ENCODE data around the gene LLGL2.

Gene LLGL2

DNA sequence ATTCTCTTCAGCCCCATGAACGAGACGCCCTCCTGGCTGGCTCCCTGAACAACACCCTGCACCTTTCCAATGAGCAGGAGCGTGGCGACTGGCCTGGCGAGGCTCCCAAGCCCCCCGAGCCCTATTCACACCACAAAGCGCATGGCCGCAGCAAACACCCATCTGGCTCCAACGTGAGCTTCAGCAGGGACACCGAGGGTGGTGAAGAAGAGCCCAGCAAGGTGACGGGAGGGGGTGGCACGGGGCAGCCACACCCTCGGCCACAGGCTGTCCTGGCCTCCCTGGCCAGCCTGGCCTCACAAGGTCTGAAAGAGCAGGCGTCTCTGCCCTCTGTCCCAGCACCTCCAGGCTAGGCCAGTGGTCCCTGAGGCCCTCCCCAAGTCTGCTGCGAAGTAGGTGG lies 33.8 kb upstream of the LLGL2 start:
- H3K9me3 ChIP-seq (ENCODE audit: control insufficient read depth in 2 of 2, low read length in 2 of 2) = no peaks in the 10 kb centered on the region
- peaks cover 16 to 19% of the 10 kb centered on the region in 2 donors for H3K4me1 ChIP-seq (ENCODE audit: control insufficient read depth in 2 of 2, insufficient read depth in 2 of 2, low read length in 2 of 2)
- H3K27ac ChIP-seq (ENCODE audit: low read depth in 2 of 2, low read length in 2 of 2) = no peak overlapping the region
- H3K9ac ChIP-seq (ENCODE audit: low read depth in 1 of 2, low read length in 2 of 2) = no peak overlapping the region
- H3K36me3 ChIP-seq (ENCODE audit: control insufficient read depth in 2 of 2, insufficient read depth in 2 of 2, low read length in 2 of 2) = peaks cover 46 to 48% of the 10 kb centered on the region in 2 donors
- no peaks in the 10 kb centered on the region for H3K27me3 ChIP-seq (ENCODE audit: control insufficient read depth in 2 of 2, insufficient read depth in 2 of 2, low read length in 2 of 2)
- no peak overlapping the region for H3K4me3 ChIP-seq (ENCODE audit: low read length in 2 of 2)

DNA sequence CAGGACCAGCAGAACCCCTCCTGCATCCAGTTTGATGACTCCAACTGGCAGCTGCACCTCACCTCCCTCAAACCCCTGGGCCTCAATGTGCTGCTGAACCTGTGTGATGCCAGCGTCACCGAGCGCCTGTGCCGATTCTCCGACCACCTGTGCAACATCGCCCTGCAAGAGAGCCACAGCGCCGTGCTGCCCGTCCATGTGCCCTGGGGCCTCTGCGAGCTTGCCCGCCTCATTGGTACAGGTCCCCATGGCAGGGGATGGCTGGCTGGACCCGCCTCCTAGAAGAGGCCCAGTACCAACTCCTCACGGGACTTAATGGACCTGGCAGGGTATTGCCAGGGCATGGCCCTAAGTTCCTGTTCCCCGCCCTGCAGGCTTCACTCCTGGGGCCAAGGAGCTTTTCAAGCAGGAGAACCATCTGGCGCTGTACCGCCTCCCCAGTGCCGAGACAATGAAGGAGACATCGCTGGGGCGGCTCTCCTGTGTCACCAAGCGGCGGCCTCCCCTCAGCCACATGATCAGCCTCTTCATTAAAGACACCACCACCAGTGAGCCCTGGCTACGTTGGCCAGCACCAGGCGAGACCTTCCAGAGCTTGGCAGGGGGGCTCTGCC lies 32.8 kb upstream of the LLGL2 start:
- Histone ChIP-seq H3K27me3 (ENCODE audit: control insufficient read depth in 2 of 2, insufficient read depth in 2 of 2, low read length in 2 of 2) (no peaks in the 10 kb centered on the region), H3K27ac (ENCODE audit: low read depth in 2 of 2, low read length in 2 of 2) (no peak overlapping the region), H3K4me1 (ENCODE audit: control insufficient read depth in 2 of 2, insufficient read depth in 2 of 2, low read length in 2 of 2) (peaks cover 10 to 16% of the 10 kb centered on the region in 2 donors), H3K36me3 (ENCODE audit: control insufficient read depth in 2 of 2, insufficient read depth in 2 of 2, low read length in 2 of 2) (peaks cover 49 to 51% of the 10 kb centered on the region in 2 donors), H3K9me3 (ENCODE audit: control insufficient read depth in 2 of 2, low read length in 2 of 2) (no peaks in the 10 kb centered on the region), H3K4me3 (ENCODE audit: low read length in 2 of 2) (no peak overlapping the region), H3K9ac (ENCODE audit: low read depth in 1 of 2, low read length in 2 of 2) (no peak overlapping the region)

DNA sequence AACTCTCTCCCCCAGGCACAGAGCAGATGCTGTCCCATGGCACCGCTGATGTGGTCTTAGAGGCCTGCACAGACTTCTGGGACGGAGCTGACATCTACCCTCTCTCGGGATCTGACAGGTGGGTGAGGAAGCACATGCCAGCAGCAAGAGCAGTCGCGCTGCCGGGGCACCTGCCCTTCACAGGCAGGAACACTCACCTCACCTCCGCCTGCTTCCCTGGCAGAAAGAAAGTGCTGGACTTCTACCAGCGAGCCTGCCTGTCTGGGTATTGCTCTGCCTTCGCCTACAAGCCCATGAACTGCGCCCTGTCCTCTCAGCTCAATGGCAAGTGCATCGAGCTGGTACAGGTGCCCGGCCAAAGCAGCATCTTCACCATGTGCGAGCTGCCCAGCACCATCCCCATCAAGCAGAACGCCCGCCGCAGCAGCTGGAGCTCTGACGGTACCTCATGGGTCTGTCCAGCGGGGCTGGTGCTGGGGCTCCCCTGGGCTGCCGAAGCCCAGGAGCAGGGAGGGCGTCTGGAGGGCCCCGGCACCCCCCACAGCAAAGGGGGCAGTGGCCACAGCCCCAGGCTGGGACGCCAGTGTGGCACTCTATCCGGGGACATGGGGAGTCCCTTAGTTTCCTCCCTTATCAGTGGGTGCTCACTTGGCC lies 31.9 kb upstream of the LLGL2 start:
- H3K4me1 ChIP-seq (ENCODE audit: control insufficient read depth in 2 of 2, insufficient read depth in 2 of 2, low read length in 2 of 2) = peaks cover 6 to 16% of the 10 kb centered on the region in 2 donors
- H3K9me3 ChIP-seq (ENCODE audit: control insufficient read depth in 2 of 2, low read length in 2 of 2) = no peaks in the 10 kb centered on the region
- H3K27me3 ChIP-seq (ENCODE audit: control insufficient read depth in 2 of 2, insufficient read depth in 2 of 2, low read length in 2 of 2) = no peaks in the 10 kb centered on the region
- no peak overlapping the region for H3K9ac ChIP-seq (ENCODE audit: low read depth in 1 of 2, low read length in 2 of 2)
- H3K4me3 ChIP-seq (ENCODE audit: low read length in 2 of 2) = no peak overlapping the region
- H3K27ac ChIP-seq (ENCODE audit: low read depth in 2 of 2, low read length in 2 of 2) = no peak overlapping the region
- peaks cover 56 to 57% of the 10 kb centered on the region in 2 donors for H3K36me3 ChIP-seq (ENCODE audit: control insufficient read depth in 2 of 2, insufficient read depth in 2 of 2, low read length in 2 of 2)

DNA sequence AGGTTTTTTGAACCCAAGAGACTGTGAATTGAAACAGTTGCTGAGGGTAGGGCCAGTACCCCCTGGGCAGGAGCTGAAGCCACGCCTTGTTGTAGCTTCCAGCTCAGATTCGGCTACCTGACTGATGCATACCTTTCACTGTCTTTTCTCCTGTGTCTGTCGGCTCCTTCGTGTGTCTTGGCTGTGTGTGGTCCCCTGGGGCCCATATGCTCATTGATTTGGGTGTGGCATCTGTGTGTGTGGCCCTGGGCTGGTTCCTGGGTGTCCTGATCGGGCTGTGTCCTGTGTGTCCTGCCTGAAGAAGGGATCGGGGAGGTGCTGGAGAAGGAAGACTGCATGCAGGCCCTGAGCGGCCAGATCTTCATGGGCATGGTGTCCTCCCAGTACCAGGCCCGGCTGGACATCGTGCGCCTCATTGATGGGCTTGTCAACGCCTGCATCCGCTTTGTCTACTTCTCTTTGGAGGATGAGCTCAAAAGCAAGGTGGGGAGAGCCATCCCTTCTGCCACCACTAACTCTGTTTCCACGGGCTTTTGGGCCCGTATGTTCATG lies 31.1 kb upstream of the LLGL2 start:
- no peak overlapping the region for H3K27ac ChIP-seq (ENCODE audit: low read depth in 2 of 2, low read length in 2 of 2)
- no peak overlapping the region for H3K9ac ChIP-seq (ENCODE audit: low read depth in 1 of 2, low read length in 2 of 2)

DNA sequence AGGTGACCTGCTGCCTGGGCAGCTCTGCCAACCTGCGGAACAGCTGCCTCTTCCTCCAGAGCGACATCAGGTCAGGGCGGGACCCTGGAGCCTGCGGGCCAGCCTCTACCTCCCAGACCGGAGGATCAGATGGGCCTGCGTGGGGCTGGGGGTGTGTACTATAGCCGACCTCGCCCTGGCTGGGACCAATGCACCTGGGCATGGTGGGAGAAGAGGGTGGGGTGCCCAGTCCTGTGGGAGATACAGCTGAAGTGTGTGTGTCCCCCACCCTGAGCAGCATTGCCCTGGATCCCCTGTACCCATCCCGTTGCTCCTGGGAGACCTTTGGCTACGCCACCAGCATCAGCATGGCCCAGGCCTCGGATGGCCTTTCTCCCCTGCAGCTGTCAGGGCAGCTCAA lies 29.5 kb upstream of the LLGL2 start:
- H3K27me3 ChIP-seq (ENCODE audit: control insufficient read depth in 2 of 2, insufficient read depth in 2 of 2, low read length in 2 of 2) = no peaks in the 10 kb centered on the region
- no peak overlapping the region for H3K9ac ChIP-seq (ENCODE audit: low read depth in 1 of 2, low read length in 2 of 2)
- peaks cover 0 to under 1% of the 10 kb centered on the region in 2 donors for H3K4me1 ChIP-seq (ENCODE audit: control insufficient read depth in 2 of 2, insufficient read depth in 2 of 2, low read length in 2 of 2)

More for the DNA sequence above, 31.1 kb upstream of the LLGL2 start:
- Histone ChIP-seq H3K9me3 (ENCODE audit: control insufficient read depth in 2 of 2, low read length in 2 of 2) (no peaks in the 10 kb centered on the region), H3K36me3 (ENCODE audit: control insufficient read depth in 2 of 2, insufficient read depth in 2 of 2, low read length in 2 of 2) (peaks cover 61 to 62% of the 10 kb centered on the region in 2 donors), H3K4me1 (ENCODE audit: control insufficient read depth in 2 of 2, insufficient read depth in 2 of 2, low read length in 2 of 2) (peaks cover 6 to 15% of the 10 kb centered on the region in 2 donors), H3K4me3 (ENCODE audit: low read length in 2 of 2) (no peak overlapping the region), H3K27me3 (ENCODE audit: control insufficient read depth in 2 of 2, insufficient read depth in 2 of 2, low read length in 2 of 2) (no peaks in the 10 kb centered on the region)

DNA sequence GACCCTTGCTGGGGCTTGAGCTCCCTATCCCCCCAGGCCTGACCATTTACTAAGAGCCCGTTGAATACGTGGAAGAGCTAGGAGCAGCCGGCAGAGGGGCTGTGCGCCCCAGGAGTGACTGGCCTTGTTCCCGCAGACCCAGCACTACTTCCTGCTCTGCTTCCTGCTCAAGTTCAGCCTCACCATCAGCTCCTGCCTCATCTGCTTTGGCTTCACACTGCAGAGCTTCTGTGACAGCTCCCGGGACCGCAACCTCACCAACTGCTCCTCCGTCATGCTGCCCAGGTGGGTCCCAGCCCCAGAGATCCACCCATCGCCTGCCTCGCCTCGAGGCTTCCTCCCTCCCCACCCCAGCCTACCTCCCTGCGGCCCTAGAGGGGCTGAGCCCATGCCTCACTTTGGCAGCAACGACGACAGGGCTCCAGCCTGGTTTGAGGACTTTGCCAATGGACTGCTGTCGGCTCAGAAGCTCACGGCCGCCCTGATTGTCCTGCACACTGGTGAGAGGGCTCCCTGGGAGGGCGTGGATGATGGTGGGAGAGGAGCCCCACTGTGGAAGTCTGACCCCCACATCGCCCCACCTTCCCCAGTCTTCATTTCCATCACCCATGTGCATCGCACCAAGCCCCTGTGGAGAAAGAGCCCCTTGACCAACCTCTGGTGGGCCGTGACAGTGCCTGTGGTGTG lies 27.3 kb upstream of the LLGL2 start:
- Histone ChIP-seq H3K27ac (ENCODE audit: low read depth in 2 of 2, low read length in 2 of 2) (no peak overlapping the region), H3K9ac (ENCODE audit: low read depth in 1 of 2, low read length in 2 of 2) (no peak overlapping the region), H3K9me3 (ENCODE audit: control insufficient read depth in 2 of 2, low read length in 2 of 2) (no peaks in the 10 kb centered on the region), H3K4me1 (ENCODE audit: control insufficient read depth in 2 of 2, insufficient read depth in 2 of 2, low read length in 2 of 2) (no peaks in the 10 kb centered on the region), H3K4me3 (ENCODE audit: low read length in 2 of 2) (no peak overlapping the region), H3K27me3 (ENCODE audit: control insufficient read depth in 2 of 2, insufficient read depth in 2 of 2, low read length in 2 of 2) (no peaks in the 10 kb centered on the region), H3K36me3 (ENCODE audit: control insufficient read depth in 2 of 2, insufficient read depth in 2 of 2, low read length in 2 of 2) (peaks cover 49 to 57% of the 10 kb centered on the region in 2 donors)

More for the DNA sequence above, 29.5 kb upstream of the LLGL2 start:
- Histone ChIP-seq H3K27ac (ENCODE audit: low read depth in 2 of 2, low read length in 2 of 2) (no peak overlapping the region), H3K4me3 (ENCODE audit: low read length in 2 of 2) (no peak overlapping the region), H3K9me3 (ENCODE audit: control insufficient read depth in 2 of 2, low read length in 2 of 2) (no peaks in the 10 kb centered on the region), H3K36me3 (ENCODE audit: control insufficient read depth in 2 of 2, insufficient read depth in 2 of 2, low read length in 2 of 2) (peaks cover 65 to 70% of the 10 kb centered on the region in 2 donors)

DNA sequence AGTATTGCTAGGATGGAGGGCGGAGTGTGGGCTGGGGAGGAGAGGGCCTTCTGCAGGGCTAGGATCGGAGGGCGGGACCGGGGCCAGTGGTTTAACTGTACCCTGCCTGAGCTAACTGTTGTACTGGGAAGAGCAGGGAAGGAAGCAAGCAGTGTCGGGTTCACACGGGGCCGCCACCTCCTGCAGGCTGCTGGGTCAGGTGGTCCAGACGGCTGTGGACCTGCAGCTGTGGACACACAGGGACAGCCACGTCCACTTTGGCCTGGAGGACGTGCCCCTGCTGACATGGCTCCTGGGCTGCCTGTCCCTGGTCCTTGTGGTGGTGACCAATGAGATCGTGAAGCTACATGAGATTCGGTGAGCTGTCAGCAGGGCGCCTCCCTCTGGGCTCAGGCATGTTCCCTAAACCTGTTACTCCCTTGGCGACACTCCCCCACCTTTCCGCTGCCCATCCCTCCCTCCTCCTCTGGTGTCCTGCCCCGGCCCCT lies 26.7 kb upstream of the LLGL2 start:
- H3K27me3 ChIP-seq (ENCODE audit: control insufficient read depth in 2 of 2, insufficient read depth in 2 of 2, low read length in 2 of 2) = no peaks in the 10 kb centered on the region
- no peak overlapping the region for H3K27ac ChIP-seq (ENCODE audit: low read depth in 2 of 2, low read length in 2 of 2)
- peaks cover 45 to 56% of the 10 kb centered on the region in 2 donors for H3K36me3 ChIP-seq (ENCODE audit: control insufficient read depth in 2 of 2, insufficient read depth in 2 of 2, low read length in 2 of 2)
- no peak overlapping the region for H3K4me3 ChIP-seq (ENCODE audit: low read length in 2 of 2)
- H3K4me1 ChIP-seq (ENCODE audit: control insufficient read depth in 2 of 2, insufficient read depth in 2 of 2, low read length in 2 of 2) = no peaks in the 10 kb centered on the region
- no peak overlapping the region for H3K9ac ChIP-seq (ENCODE audit: low read depth in 1 of 2, low read length in 2 of 2)
- no peaks in the 10 kb centered on the region for H3K9me3 ChIP-seq (ENCODE audit: control insufficient read depth in 2 of 2, low read length in 2 of 2)

DNA sequence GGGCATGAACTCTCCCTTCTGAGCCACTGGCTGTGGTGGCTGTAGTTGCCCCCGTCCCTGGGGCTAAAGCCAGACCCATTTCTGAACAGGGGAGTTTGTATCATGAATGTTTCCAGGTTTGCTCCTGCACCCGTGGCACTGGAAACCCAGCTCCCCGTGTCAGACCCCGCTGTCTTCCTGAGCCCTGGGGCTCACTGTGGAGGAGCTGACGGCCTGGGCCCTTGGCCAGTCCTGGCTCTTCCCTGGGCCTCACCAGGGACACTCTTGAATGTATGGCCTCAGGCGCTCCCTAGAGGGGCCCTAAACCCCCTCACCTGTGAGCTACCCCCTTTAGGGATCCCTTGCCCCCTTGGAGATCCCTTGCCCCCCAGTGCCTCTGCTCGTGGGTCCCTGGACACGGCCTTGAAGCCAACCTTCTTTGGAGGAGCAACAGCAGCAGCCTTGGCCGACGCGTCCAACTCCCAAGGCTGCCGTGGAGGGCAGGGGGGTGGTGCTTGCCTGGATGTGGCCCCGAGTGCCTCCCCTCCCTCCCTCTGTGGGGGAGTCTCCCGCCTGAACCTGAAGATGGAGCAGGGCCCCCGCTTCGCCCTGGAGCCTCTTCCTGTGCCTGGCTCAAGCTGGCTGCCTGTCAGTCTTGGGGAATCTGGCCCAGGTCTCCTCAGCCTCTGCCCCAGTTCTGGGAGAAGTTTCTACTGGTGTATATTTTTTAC lies 26.0 kb upstream of the LLGL2 start:
- Histone ChIP-seq H3K36me3 (ENCODE audit: control insufficient read depth in 2 of 2, insufficient read depth in 2 of 2, low read length in 2 of 2) (peaks cover 40 to 49% of the 10 kb centered on the region in 2 donors), H3K4me3 (ENCODE audit: low read length in 2 of 2) (no peak overlapping the region), H3K9me3 (ENCODE audit: control insufficient read depth in 2 of 2, low read length in 2 of 2) (no peaks in the 10 kb centered on the region), H3K4me1 (ENCODE audit: control insufficient read depth in 2 of 2, insufficient read depth in 2 of 2, low read length in 2 of 2) (no peaks in the 10 kb centered on the region), H3K27ac (ENCODE audit: low read depth in 2 of 2, low read length in 2 of 2) (no peak overlapping the region), H3K27me3 (ENCODE audit: control insufficient read depth in 2 of 2, insufficient read depth in 2 of 2, low read length in 2 of 2) (no peaks in the 10 kb centered on the region), H3K9ac (ENCODE audit: low read depth in 1 of 2, low read length in 2 of 2) (no peak overlapping the region)

DNA sequence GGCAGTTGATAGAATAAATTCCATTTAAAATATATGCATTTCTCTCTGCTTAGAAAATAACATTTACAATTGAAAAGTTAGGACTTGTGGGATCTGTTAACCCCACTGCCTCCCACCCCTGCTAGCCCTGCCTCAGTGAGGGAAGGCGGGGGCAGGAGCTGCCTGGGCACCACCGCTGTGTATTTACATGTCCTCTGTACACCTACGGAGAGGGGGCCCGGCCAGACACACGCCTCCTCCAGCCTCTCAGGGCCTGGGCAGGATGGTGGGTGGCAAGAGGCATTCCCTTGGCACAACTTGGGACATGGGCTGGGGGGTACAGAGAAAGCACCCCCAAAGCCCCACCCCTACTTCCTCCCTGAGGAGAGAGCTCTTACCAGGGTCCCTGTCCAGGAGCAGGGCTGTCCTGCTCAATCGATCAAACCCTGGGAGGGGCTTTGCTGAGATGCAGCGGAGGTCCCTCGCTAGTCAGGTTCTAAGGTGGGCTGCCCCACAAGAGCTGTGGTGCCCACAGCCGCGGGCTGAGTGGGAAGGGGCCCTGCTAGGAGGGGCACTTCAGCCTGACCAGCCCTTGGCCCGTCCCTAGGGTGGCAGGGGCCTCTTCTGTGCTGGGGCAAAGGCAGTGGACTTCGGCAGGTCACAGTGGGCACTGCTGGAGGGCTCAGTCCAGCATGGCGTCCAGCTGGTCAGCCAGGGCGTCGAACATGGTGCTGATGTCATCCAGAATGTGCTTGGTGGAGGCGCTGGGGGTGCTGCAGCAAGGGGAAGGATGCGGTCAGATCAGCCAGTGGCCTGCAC lies 24.9 kb upstream of the LLGL2 start:
- H3K36me3 ChIP-seq (ENCODE audit: control insufficient read depth in 2 of 2, insufficient read depth in 2 of 2, low read length in 2 of 2) = peaks cover 38% of the 10 kb centered on the region in 2 donors
- H3K27ac ChIP-seq (ENCODE audit: low read depth in 2 of 2, low read length in 2 of 2) = no peak overlapping the region
- no peaks in the 10 kb centered on the region for H3K4me1 ChIP-seq (ENCODE audit: control insufficient read depth in 2 of 2, insufficient read depth in 2 of 2, low read length in 2 of 2)
- no peaks in the 10 kb centered on the region for H3K9me3 ChIP-seq (ENCODE audit: control insufficient read depth in 2 of 2, low read length in 2 of 2)
- no peak overlapping the region for H3K9ac ChIP-seq (ENCODE audit: low read depth in 1 of 2, low read length in 2 of 2)
- H3K27me3 ChIP-seq (ENCODE audit: control insufficient read depth in 2 of 2, insufficient read depth in 2 of 2, low read length in 2 of 2) = no peaks in the 10 kb centered on the region
- H3K4me3 ChIP-seq (ENCODE audit: low read length in 2 of 2) = no peak overlapping the region

All from mucosa of rectum (tissue), 2 donors.